H1 (cell line): ENCODE results near the gene HM13. TPM values are rescaled to one million over a fixed set of nuclear protein-coding genes. Genes with fewer than 3 reads are reported as not detected.
A peak's percentile ranks its signal among the peaks of the same experiment; 100 is the strongest.

Source experiments
- CTCF ChIA-PET: fragments of 300-600 bp; sonication (Branson Sonifier 250); formaldehyde crosslinking; loops from one replicate; lab custom pipeline; 2021; ENCODE audit not compliant: partially characterized antibody; lab: Charles Lee
- POLR2A ChIA-PET: fragments of 300-600 bp; sonication (Branson Sonifier 250); formaldehyde crosslinking; loops from one replicate; lab custom pipeline; 2021; ENCODE audit warnings: inconsistent platforms; ENCODE audit not compliant: partially characterized antibody; lab: Charles Lee
- DNase-seq, 2 experiments: peaks; one replicate each; pipeline versions ENCODE4 v3.0.0 to v3.0.0-alpha.2; 2010 to 2022; ENCODE audit warnings: low spot score in 2 of 2, low read depth in 1 of 2, mixed read lengths in 1 of 2
- FAIRE-seq: peaks from 2 replicates; lab custom pipeline; 2011; peaks lifted over from hg19 to GRCh38; lab: Jason Lieb, UNC
- H2AFZ ChIP-seq: 2 replicates; pipeline ENCODE4 v1.8.1; 2012; ENCODE audit warnings: low read length, inconsistent platforms
- H2AK5ac ChIP-seq: 2 replicates; pipeline ENCODE4 v1.6.1; 2013; ENCODE audit warnings: low read depth, low read length
- H2BK120ac ChIP-seq: replicated peaks from 2 replicates; pipeline ENCODE3; 2013; ENCODE audit warnings: low read depth, low read length, inconsistent platforms
- H2BK12ac ChIP-seq: 2 replicates; pipeline ENCODE4 v1.6.1; 2013; ENCODE audit warnings: low read depth, low read length
- H2BK15ac ChIP-seq: 2 replicates; pipeline ENCODE4 v1.6.1; 2013; ENCODE audit warnings: low read length
- H2BK20ac ChIP-seq: 2 replicates; pipeline ENCODE4 v1.6.1; 2013; ENCODE audit warnings: low read length
- H2BK5ac ChIP-seq: 2 replicates; pipeline ENCODE4 v1.6.1; 2013; ENCODE audit warnings: low read depth, low read length
- H3K14ac ChIP-seq: 2 replicates; pipeline ENCODE4 v1.6.1; 2013; ENCODE audit warnings: inconsistent platforms; ENCODE audit not compliant: insufficient read length
- H3K18ac ChIP-seq: 2 replicates; pipeline ENCODE4 v1.6.1; 2013; ENCODE audit warnings: low read length; ENCODE audit errors: extremely low read depth
- H3K23ac ChIP-seq: 2 replicates; pipeline ENCODE4 v1.6.1; 2013; ENCODE audit warnings: inconsistent platforms; ENCODE audit not compliant: insufficient read length
- H3K23me2 ChIP-seq: 2 replicates; pipeline ENCODE4 v1.6.1; 2013; ENCODE audit warnings: low read depth, low read length
- H3K27ac ChIP-seq: 2 replicates; pipeline ENCODE4 v1.6.1; 2011; ENCODE audit warnings: low read depth, low read length, inconsistent platforms
- H3K27me3 ChIP-seq, 4 experiments: replicated peaks in 1 of 4; 1 replicate in 1 of 4; 2 replicates in 3 of 4; pipeline versions ENCODE4 v1.6.1 to v1.8.1; 2011 to 2013; ENCODE audit warnings: low read length in 3 of 4, mild to moderate bottlenecking in 3 of 4, inconsistent platforms in 2 of 4, mixed read lengths in 2 of 4, moderate library complexity in 1 of 4; ENCODE audit not compliant: control insufficient read depth in 3 of 4, insufficient read depth in 3 of 4; ENCODE audit errors: extremely low read depth in 1 of 4
- H3K36me3 ChIP-seq, 4 experiments: 2 replicates each; pipeline versions ENCODE4 v1.6.1 to v1.8.1; 2011 to 2013; ENCODE audit warnings: mild to moderate bottlenecking in 4 of 4, low read length in 3 of 4, moderate library complexity in 2 of 4, control low read depth in 1 of 4, inconsistent platforms in 1 of 4; ENCODE audit not compliant: insufficient read depth in 4 of 4, control insufficient read depth in 2 of 4
- H3K4ac ChIP-seq: replicated peaks from 2 replicates; pipeline ENCODE3; 2013; ENCODE audit warnings: low read length, low read depth, mixed read lengths, inconsistent platforms; ENCODE audit not compliant: insufficient read length
- H3K4me1 ChIP-seq, 4 experiments: replicated peaks in 1 of 4; 1 replicate in 1 of 4; 2 replicates in 3 of 4; pipeline versions ENCODE4 v1.6.1 to v1.8.1; 2011 to 2013; ENCODE audit warnings: low read length in 3 of 4, inconsistent platforms in 2 of 4, mixed read lengths in 1 of 4; ENCODE audit not compliant: insufficient read depth in 4 of 4, control insufficient read depth in 3 of 4
- H3K4me2 ChIP-seq, 2 experiments: 2 replicates each; pipeline versions ENCODE4 v1.6.1 to v1.8.1; 2011 to 2013; ENCODE audit warnings: low read depth in 2 of 2, low read length in 2 of 2, control low read depth in 1 of 2, inconsistent platforms in 1 of 2, mild to moderate bottlenecking in 1 of 2; ENCODE audit not compliant: insufficient read depth in 1 of 2
- H3K4me3 ChIP-seq, 4 experiments: fragments of 200-600, 300-600 bp in 1 of 4; sonication (generic), shearing (Covaris generic), sonication (Bioruptor Twin) in 1 of 4; 2 replicates each; pipeline versions ENCODE4 v1.5.1 to v1.8.1; 2011 to 2016; ENCODE audit warnings: low read length in 4 of 4, low read depth in 3 of 4, control low read depth in 2 of 4, inconsistent platforms in 2 of 4, mild to moderate bottlenecking in 2 of 4, mixed read lengths in 1 of 4, moderate library complexity in 1 of 4; ENCODE audit not compliant: insufficient read depth in 2 of 4; ENCODE audit errors: extremely low read depth in 1 of 4
- H3K56ac ChIP-seq: replicated peaks from 2 replicates; pipeline ENCODE3; 2013; ENCODE audit warnings: low read depth, mild to moderate bottlenecking, mixed read lengths, low read length, inconsistent platforms; ENCODE audit not compliant: insufficient read length
- H3K79me1 ChIP-seq: 2 replicates; pipeline ENCODE4 v1.6.1; 2013; ENCODE audit warnings: low read depth, low read length, control low read depth
- H3K79me2 ChIP-seq, 2 experiments: 2 replicates each; pipeline versions ENCODE4 v1.6.1 to v1.8.1; 2012 to 2013; ENCODE audit warnings: low read length in 2 of 2, mild to moderate bottlenecking in 2 of 2, inconsistent platforms in 1 of 2; ENCODE audit not compliant: insufficient read depth in 2 of 2, control insufficient read depth in 1 of 2
- H3K9ac ChIP-seq, 4 experiments: replicated peaks in 1 of 4; 1 replicate in 1 of 4; 2 replicates in 3 of 4; pipeline versions ENCODE4 v1.6.1 to v1.8.1; 2011 to 2013; ENCODE audit warnings: low read depth in 3 of 4, low read length in 3 of 4, control low read depth in 2 of 4, mild to moderate bottlenecking in 2 of 4, moderate library complexity in 2 of 4, inconsistent platforms in 1 of 4; ENCODE audit errors: extremely low read depth in 1 of 4
- H3K9me3 ChIP-seq, 2 experiments: 2 replicates each; pipeline versions ENCODE4 v1.6.1 to v1.8.1; 2012 to 2013; ENCODE audit warnings: mild to moderate bottlenecking in 2 of 2, moderate library complexity in 2 of 2, control low read depth in 1 of 2, inconsistent platforms in 1 of 2, low read depth in 1 of 2, low read length in 1 of 2, mixed read lengths in 1 of 2; ENCODE audit not compliant: insufficient read depth in 2 of 2
- H4K20me1 ChIP-seq, 2 experiments: replicated peaks in 1 of 2; 2 replicates each; pipeline versions ENCODE3 to v1.8.1; 2011 to 2013; ENCODE audit warnings: inconsistent platforms in 2 of 2, low read length in 2 of 2, mild to moderate bottlenecking in 1 of 2; ENCODE audit not compliant: insufficient read depth in 2 of 2, control insufficient read depth in 1 of 2
- H4K5ac ChIP-seq: 2 replicates; pipeline ENCODE4 v1.6.1; 2013; ENCODE audit warnings: low read length, low read depth, mixed read lengths, inconsistent platforms; ENCODE audit not compliant: insufficient read length
- H4K8ac ChIP-seq: 2 replicates; pipeline ENCODE4 v1.8.0; 2013; ENCODE audit warnings: mild to moderate bottlenecking, moderate library complexity, low read length, inconsistent platforms; ENCODE audit not compliant: insufficient read depth; ENCODE audit errors: extremely low read depth
- H4K91ac ChIP-seq: replicated peaks from 2 replicates; pipeline ENCODE3; 2013; ENCODE audit warnings: low read length, mixed read lengths, inconsistent platforms; ENCODE audit not compliant: insufficient read length
- EZH2 ChIP-seq: fragments of 200-600 bp; sonication (generic); IDR thresholded peaks from 2 replicates; pipeline ENCODE4 v1.7.1; 2012; ENCODE audit warnings: low read depth, mild to moderate bottlenecking, moderate library complexity, low read length, inconsistent platforms; ENCODE audit not compliant: severe bottlenecking
- GTF2F1 ChIP-seq: IDR thresholded peaks from 2 replicates; pipeline ENCODE4 v1.6.1; 2012; ENCODE audit warnings: low read depth, low read length, improper control_type of control experiment, borderline replicate concordance
- HDAC2 ChIP-seq, 2 experiments: fragments of 300-600 bp in 1 of 2; sonication (generic) in 1 of 2; IDR thresholded peaks; 2 replicates each; pipeline ENCODE4 v1.6.1; 2011 to 2012; ENCODE audit warnings: low read depth in 2 of 2, low read length in 2 of 2, mild to moderate bottlenecking in 2 of 2, moderate library complexity in 2 of 2, borderline replicate concordance in 1 of 2, inconsistent platforms in 1 of 2
- KDM4A ChIP-seq: IDR thresholded peaks from one replicate; pipeline ENCODE4 v1.7.1; 2012; ENCODE audit warnings: low read depth, mild to moderate bottlenecking, moderate library complexity, low read length, inconsistent platforms; ENCODE audit not compliant: severe bottlenecking
- RFX5 ChIP-seq: IDR thresholded peaks from 2 replicates; pipeline ENCODE4 v1.6.1; 2011; ENCODE audit warnings: low read depth, low read length, improper control_type of control experiment, borderline replicate concordance
- SIRT6 ChIP-seq: IDR thresholded peaks from one replicate; pipeline ENCODE4 v1.7.1; 2012; ENCODE audit warnings: low read length, inconsistent platforms
- TAF1 ChIP-seq: IDR thresholded peaks from 2 replicates; pipeline ENCODE4 v1.6.1; 2011; ENCODE audit warnings: mild to moderate bottlenecking, low read depth, low read length
- TCF12 ChIP-seq: IDR thresholded peaks from 2 replicates; pipeline ENCODE4 v1.6.1; 2011; ENCODE audit warnings: low read depth, mild to moderate bottlenecking, low read length
- WGBS, 2 experiments: shearing (Covaris generic) in 1 of 2; methylation state at CpG; one replicate each; pipeline versions ENCODE4 v1.1.6 to v1.1.7; 2013 to 2015; ENCODE audit warnings: low lambda C conversion rate in 2 of 2, mixed read lengths in 2 of 2, inconsistent platforms in 1 of 2, low coverage in 1 of 2, missing lambda C conversion rate in 1 of 2; ENCODE audit not compliant: insufficient replicate concordance in 2 of 2, insufficient coverage in 1 of 2, insufficient read length in 1 of 2; ENCODE audit errors: extremely low coverage in 1 of 2, missing lambda C conversion rate in 1 of 2; 5-methylcytosine and 5-hydroxymethylcytosine counted together
- polyA plus RNA-seq, 7 experiments: library from polyadenylated mRNA; depleted of rRNA in 3 of 7; stranded (reverse) in 5 of 7; unstranded in 2 of 7; fragments of >200 nt in 5 of 7; fragments of 200-250 nt in 2 of 7; gene quantifications; 1 replicate in 5 of 7; 2 replicates in 1 of 7; 4 replicates in 1 of 7; pipeline versions ENCODE4 v1.2.1 to v1.2.3, GENCODE V29; 2011 to 2013; ENCODE audit warnings: missing spikeins in 2 of 7, mixed read lengths in 2 of 7
- total RNA-seq: library from RNA; stranded (reverse); fragmentation: NEBNext Ultra II Directional; extraction: Animal tissue kit (Norgen Biotek cat#: 25700); gene quantifications from 2 replicates; pipeline ENCODE4 v1.2.1, GENCODE V29; 2021
- TF ChIP-seq, protein P1 (sequence below): IDR thresholded peaks from 2 replicates; pipeline ENCODE4 v1.6.1; 2012; ENCODE audit warnings: low read length, inconsistent platforms

HM13 gene
- total and polyA plus RNA-seq, 2 of the 8 experiments (the other 6 are each of a cell fraction or from before 2014, with no cell fraction given) = 118 to 183 TPM

DNA sequence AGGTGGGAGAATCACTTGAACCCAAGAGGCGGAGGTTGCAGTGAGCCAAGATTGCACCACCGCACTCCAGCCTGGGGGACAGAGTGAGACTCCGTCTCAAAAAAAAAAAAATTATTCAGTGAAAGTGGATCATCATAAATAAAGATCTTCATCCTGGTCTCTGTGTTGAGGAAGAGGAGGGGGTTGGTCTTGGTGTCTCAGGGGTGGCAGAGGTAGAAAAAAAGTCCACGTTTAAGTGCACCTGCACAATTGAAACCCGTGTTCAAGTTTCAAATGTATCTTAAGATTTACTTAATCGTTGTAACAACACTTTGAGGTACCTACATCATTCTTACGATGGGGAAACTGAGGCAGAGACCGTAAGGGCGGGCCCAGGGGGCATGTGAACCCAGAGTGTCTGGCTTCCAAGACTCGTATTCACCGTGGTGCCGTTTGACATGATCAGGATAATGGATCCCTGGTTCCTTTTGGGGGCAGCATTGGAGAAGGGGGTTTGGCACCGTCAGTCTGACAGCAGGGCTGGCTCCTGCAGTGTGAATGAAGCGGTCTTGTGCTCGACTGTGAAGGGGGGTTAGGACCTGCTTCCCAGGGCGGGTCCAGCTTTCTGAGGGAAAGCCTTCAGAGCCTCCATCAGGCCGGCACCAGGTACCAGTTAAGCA is 57.9 kb downstream of the HM13 start:
- Histone ChIP-seq H3K23ac (no peak overlapping the region), H3K79me1 (no peaks in the 10 kb centered on the region), H3K23me2 (peaks cover 3% of the 10 kb centered on the region; the same call in 1 of the 2 replicates), H4K91ac (peak overlapping the region; percentile 94), H3K56ac (peak overlapping the region; percentile 90), H3K4me1 (peaks cover 13 to 36% (median 27%) of the 10 kb centered on the region in 4 experiments), H4K5ac (peak overlapping the region; percentile 81), H3K27me3 (no peaks in the 10 kb centered on the region), H4K20me1 (no peaks in the 10 kb centered on the region), H2BK5ac (peak overlapping the region; percentile 98), H2BK12ac (peak overlapping the region; percentile 99), H2AFZ (no peak overlapping the region), H3K9me3 (no peaks in the 10 kb centered on the region), H2BK20ac (peak overlapping the region; percentile 21; the same call in 1 of the 2 replicates), H4K8ac (peak overlapping the region; percentile 69; the same call in 1 of the 2 replicates), H3K18ac (peak overlapping the region; percentile 93), H3K4ac (peak overlapping the region; percentile 51), H3K27ac (peak overlapping the region; percentile 86), H2BK15ac (peak overlapping the region; percentile 36; the same call in 1 of the 2 replicates), H3K14ac (peak overlapping the region; percentile 8), H3K4me3 (peak overlapping the region; percentile 3 to 54 (median 44); a peak in 7 of 8 replicates), H2BK120ac (peak overlapping the region; percentile 14), H2AK5ac (no peak overlapping the region; the same call in 1 of the 2 replicates), H3K9ac (peak overlapping the region in 3 of 4 experiments; percentile 26 to 56 (median 48); a peak in 5 of 7 replicates), H3K4me2 (peak overlapping the region; percentile 40 to 95), H3K79me2 (0 out of 4 replicates have a peak, but pooled peaks cover 0 to 3% of the 10 kb centered on the region in 2 experiments), H3K36me3 (peaks cover 0 to 12% (median 6%) of the 10 kb centered on the region in 4 experiments; a peak in 5 of 8 replicates)
- WGBS, 2 experiments = 49% methylated on average over 17 of the region's 17 CpGs; no CpG with 5 or more reads in 1 of the 2 experiments
- no peak for FAIRE-seq
- POLR2A ChIA-PET = interaction anchor here (0.7 to 24.3 kb wide), 13 partner anchors 8 to 151 kb away, joined by 3 to 1033 read pairs (median 5); partner anchors contain the start of genes BCL2L1 and ID1
- no peak for DNase-seq
- CTCF ChIA-PET = interaction anchor here (0.9 to 30.5 kb wide), 5 partner anchors 12 to 39 kb away, joined by 3 to 1559 read pairs (median 13); partner anchors contain the start of gene ID1
- TF ChIP-seq, protein P1, sequence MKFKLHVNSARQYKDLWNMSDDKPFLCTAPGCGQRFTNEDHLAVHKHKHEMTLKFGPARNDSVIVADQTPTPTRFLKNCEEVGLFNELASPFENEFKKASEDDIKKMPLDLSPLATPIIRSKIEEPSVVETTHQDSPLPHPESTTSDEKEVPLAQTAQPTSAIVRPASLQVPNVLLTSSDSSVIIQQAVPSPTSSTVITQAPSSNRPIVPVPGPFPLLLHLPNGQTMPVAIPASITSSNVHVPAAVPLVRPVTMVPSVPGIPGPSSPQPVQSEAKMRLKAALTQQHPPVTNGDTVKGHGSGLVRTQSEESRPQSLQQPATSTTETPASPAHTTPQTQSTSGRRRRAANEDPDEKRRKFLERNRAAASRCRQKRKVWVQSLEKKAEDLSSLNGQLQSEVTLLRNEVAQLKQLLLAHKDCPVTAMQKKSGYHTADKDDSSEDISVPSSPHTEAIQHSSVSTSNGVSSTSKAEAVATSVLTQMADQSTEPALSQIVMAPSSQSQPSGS = no peak
- TF ChIP-seq EZH2 (no peak), KDM4A (no peak), HDAC2 (IDR thresholded peaks at IDR 0.05; ENCODE audit: borderline replicate concordance in 1 of 2, low read depth in 2 of 2, low read length in 2 of 2) (no peak), SIRT6 (no peak), RFX5 (no peak), GTF2F1 (no peak), TAF1 (no peak), TCF12 (no peak)
